Fibroblast of mammary gland (primary cell): ENCODE data around the gene FMN1.

Source experiments
- DNase-seq: peaks from one replicate; pipeline ENCODE4 v3.0.0-alpha.2; 2010; ENCODE audit warnings: low read depth
- H3K4me3 ChIP-seq: 2 replicates; pipeline ENCODE4 v1.5.1; 2011; ENCODE audit warnings: low read depth, mild to moderate bottlenecking, low read length, moderate library complexity; ENCODE audit not compliant: control insufficient read depth
- TF ChIP-seq, protein P1 (sequence below): conservative IDR thresholded peaks from 2 replicates; pipeline ENCODE4 v1.5.1; 2011; ENCODE audit warnings: low read depth, low read length, inconsistent platforms; ENCODE audit not compliant: control insufficient read depth, insufficient read depth

Gene FMN1

DNA sequence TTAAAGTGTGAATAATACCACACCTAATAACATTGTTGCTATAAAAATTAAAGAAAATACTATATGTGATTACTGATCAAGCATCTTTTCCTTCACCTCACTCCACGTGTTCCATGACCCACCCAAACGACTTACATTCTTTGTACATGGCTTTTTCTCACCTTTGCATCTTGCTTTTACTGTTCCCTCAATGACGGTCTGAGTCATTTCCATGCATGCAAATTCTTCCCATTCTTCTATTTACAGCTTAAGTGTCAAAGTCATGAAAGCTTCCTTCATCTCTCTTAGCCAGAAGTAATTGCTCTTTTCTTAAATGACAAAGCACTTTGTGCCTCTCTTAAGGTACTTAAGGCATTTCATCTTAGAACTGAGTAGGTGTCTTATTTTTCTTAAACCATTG lies 412.7 kb downstream of the FMN1 start:
- H3K4me3 ChIP-seq: no peak overlapping the region
- no peak for DNase-seq
- TF ChIP-seq, protein P1, sequence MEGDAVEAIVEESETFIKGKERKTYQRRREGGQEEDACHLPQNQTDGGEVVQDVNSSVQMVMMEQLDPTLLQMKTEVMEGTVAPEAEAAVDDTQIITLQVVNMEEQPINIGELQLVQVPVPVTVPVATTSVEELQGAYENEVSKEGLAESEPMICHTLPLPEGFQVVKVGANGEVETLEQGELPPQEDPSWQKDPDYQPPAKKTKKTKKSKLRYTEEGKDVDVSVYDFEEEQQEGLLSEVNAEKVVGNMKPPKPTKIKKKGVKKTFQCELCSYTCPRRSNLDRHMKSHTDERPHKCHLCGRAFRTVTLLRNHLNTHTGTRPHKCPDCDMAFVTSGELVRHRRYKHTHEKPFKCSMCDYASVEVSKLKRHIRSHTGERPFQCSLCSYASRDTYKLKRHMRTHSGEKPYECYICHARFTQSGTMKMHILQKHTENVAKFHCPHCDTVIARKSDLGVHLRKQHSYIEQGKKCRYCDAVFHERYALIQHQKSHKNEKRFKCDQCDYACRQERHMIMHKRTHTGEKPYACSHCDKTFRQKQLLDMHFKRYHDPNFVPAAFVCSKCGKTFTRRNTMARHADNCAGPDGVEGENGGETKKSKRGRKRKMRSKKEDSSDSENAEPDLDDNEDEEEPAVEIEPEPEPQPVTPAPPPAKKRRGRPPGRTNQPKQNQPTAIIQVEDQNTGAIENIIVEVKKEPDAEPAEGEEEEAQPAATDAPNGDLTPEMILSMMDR: no peak

DNA sequence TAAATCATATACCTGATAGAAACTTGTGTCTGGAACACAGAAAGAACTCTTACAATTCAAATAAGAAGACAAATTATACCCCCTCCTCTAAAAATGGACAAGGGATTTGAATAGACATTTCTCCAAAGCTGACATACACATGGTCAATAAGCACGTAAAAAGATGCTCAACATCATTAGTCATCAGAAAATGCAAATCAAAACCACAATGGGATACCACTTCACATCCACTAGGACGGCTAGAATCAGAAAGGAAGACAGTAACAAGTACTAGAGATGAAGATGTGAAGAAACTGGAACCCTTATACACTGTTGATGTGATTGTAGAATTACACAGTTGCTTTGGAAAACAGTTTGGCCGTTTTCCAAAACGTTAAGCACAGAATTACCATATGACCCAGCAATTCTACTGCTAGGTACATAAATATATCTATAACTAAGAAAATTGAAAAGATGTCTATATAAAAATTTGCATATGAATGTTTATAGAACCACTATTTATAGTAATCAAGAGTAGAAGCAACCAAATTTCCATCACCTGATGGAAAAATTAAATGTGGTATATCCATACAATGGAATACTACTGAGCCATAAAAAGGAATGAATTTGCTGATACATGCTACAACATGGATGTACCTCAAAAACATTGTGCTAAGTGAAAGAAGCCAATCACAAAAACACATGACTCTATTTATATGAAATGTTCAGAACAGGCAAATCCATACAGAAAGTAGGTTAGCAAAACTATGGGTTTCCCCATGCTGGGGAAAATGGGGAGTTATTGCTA lies 415.9 kb downstream of the FMN1 start:
- DNase-seq: peak; percentile 30
- TF ChIP-seq, protein P1: no peak
- H3K4me3 ChIP-seq: no peak overlapping the region

DNA sequence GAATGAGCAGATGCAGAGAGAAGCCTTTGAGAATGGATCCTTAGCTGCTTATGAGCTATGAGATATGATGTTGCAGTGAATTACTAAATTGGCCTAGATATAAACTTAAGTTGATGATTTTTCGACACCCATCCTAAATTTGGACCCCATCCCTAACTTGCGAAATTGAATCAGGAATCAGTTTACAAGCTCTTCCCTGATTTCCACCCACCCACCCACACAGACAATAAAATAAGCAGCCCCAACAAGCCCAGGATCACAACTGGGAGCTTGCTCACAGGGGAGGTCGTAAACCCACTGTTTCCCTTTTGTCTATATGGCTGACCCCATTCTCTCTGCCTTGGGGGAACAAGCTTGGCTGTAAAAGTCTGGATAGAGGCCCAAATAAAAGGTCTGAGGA lies 419.4 kb downstream of the FMN1 start:
- peak; percentile 12 for DNase-seq
- TF ChIP-seq, protein P1: no peak
- no peak overlapping the region for H3K4me3 ChIP-seq

DNA sequence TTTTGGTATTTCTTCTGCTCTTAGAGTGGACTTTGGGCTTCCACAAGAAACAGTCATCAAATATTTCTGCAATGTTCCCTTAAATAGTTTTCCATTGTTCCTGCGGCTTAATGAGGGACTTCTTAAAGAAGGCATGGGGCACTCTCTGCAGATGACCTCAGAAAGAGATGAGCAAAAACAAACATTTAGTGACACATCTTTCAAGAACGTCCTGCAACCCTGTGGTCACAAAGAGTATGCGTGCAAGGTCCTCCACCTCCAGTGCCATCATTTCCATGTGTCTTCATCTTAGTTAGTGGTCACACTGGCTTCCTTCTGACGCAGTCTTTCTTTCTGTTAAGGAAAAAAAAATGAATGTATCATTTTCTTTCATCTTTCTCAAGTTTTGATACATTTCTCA lies 420.5 kb downstream of the FMN1 start:
- H3K4me3 ChIP-seq: no peak overlapping the region
- TF ChIP-seq, protein P1: no peak
- peak; percentile 94 for DNase-seq

DNA sequence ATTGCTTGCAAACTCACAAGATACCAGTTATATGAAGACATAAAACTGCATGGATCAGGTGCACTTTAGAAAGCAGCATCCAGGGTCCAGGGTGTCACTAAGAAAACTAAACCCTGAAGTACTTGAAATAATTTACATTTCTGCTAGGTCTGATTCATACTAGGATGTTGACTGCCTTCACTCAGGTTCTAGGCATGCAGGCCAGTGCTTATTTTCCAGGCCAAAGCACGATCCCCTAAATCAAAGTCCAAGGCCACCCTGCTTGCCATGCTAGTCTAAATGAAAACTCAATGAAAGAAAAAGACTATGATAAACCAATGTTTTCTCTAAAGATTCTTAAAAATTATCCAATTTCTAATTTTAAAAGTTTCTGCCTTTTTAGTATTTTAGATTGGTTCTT lies 427.3 kb downstream of the FMN1 start:
- H3K4me3 ChIP-seq: no peak overlapping the region
- TF ChIP-seq, protein P1: no peak
- no peak for DNase-seq

DNA sequence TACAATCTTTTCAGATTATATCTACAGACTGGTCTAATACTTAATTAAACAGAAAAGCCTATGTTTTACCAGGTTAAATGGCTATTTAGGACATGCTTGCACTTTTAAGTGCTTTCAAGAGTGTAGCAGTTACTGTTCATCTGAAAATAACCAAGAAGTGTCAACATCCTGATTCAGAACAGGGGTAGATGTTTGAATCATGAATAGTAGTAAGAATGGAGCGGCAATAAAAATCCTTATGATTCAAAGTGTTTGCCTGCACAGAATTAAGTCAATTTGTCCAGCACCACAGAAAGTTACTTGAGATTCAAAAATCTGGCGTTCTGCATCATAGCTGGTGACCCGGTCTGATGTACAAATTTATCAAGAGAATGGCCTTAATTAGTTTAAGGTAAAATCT lies 428.4 kb downstream of the FMN1 start:
- H3K4me3 ChIP-seq: no peak overlapping the region
- DNase-seq: no peak
- TF ChIP-seq, protein P1: no peak

DNA sequence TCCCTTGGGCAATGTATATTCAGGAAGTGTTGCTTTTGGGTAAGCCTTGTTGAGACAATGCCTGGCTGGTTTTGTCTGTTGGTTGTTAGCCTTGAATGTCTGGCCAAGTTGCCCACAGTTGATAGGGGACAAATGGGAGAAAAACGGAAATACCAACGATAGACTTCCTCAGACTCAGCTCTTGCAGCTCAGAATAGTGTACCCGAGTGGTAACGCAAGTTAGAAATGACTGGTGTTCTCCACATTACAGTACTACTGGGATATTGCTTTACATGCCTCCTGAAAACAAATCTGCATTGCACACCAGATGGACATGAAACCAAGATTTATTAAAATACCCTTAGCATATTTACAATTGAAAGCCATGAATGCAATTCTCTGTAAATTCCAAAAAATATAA lies 429.3 kb downstream of the FMN1 start:
- no peak for DNase-seq
- TF ChIP-seq, protein P1: no peak
- H3K4me3 ChIP-seq: no peak overlapping the region
